ENCODE data around the gene PVRIG.
"Not testable (repeated sequence)": the region's sequence is repeated elsewhere in the genome, so short reads cannot be mapped to it uniquely, and the experiment has no call there.

Gene PVRIG

GRCh38 chr7:100268882-100269281 is 49.1 kb downstream of the PVRIG start:
- not testable (repeated sequence) for H3K27ac ChIP-seq, H3K4me3 ChIP-seq

- H3K27ac ChIP-seq, H3K4me3 ChIP-seq: not testable (repeated sequence)
Observed at GRCh38 chr7:100269306-100270045, 49.7 kb downstream of the PVRIG start.

GRCh38 chr7:100270046-100270918 is 50.5 kb downstream of the PVRIG start:
- H3K27ac ChIP-seq: peak overlapping the region in 1 of 21 experiments; percentile 61

More at GRCh38 chr7:100270046-100270918, 50.5 kb downstream of the PVRIG start:
- peak overlapping the region in 2 of 7 experiments; percentile 64 to 68 for H3K4me3 ChIP-seq
